GM19467 (cell line): ENCODE results near the gene ZNF260.
"Not testable (repeated sequence)": the region's sequence is repeated elsewhere in the genome, so short reads cannot be mapped to it uniquely, and the experiment has no call there.

Source experiments
- ATAC-seq: cut with Tn5 transposase; IDR thresholded peaks from one replicate; pipeline ENCODE4 v1.9.1; 2021; ENCODE audit warnings: mild to moderate bottlenecking, moderate library complexity; ENCODE audit not compliant: unreplicated experiment

Gene ZNF260

GRCh38 chr19:36490846-36491245, 37.2 kb downstream of the ZNF260 start:
- not testable (repeated sequence) for ATAC-seq

GRCh38 chr19:36489920-36490415, 38.1 kb downstream of the ZNF260 start:
- peak; percentile 45 for ATAC-seq

- peak; percentile 89 for ATAC-seq
Measured at GRCh38 chr19:36489118-36489919, 38.8 kb downstream of the ZNF260 start, which contains the start of gene ZNF566. Gene ZNF566, minus strand, starts transcription at chr19:36489561. Its CDS starts 13,004 bp downstream, at chr19:36476557.

- no peak for ATAC-seq
Measured at GRCh38 chr19:36488846-36489117, 39.3 kb downstream of the ZNF260 start.

GRCh38 chr19:36488118-36488845, 39.8 kb downstream of the ZNF260 start:
- no peak for ATAC-seq

- no peak for ATAC-seq
Measured at GRCh38 chr19:36483653-36484052, 44.4 kb downstream of the ZNF260 start.

- ATAC-seq = no peak
Measured at GRCh38 chr19:36482876-36483275, 45.2 kb downstream of the ZNF260 start.
